ENCODE measurements around the gene DUSP23.

The DUSP23 gene

GRCh38 chr1:159780583-159781582 lies at the start of gene DUSP23:
Gene DUSP23, plus strand, starts transcription at chr1:159780962. Its CDS starts 139 bp downstream, at chr1:159781101.
- DNase-seq, result peak; percentile 97

- no peak for DNase-seq
Observed at GRCh38 chr1:159737238-159737916, 43.4 kb upstream of the DUSP23 start.

- peak; percentile 78 for DNase-seq
Observed at GRCh38 chr1:159743651-159744410, 36.9 kb upstream of the DUSP23 start.

GRCh38 chr1:159746666-159747065 lies 34.1 kb upstream of the DUSP23 start:
- peak; percentile 58 for DNase-seq

- no peak for DNase-seq
Observed at GRCh38 chr1:159748370-159748769, 32.4 kb upstream of the DUSP23 start.

- DNase-seq, result no peak
Observed at GRCh38 chr1:159749630-159750029, 31.1 kb upstream of the DUSP23 start.

GRCh38 chr1:159750621-159751020 lies 30.1 kb upstream of the DUSP23 start:
- peak; percentile 69 for DNase-seq

GRCh38 chr1:159751031-159751430 lies 29.7 kb upstream of the DUSP23 start:
- peak; percentile 21 for DNase-seq

GRCh38 chr1:159752135-159752580 lies 28.6 kb upstream of the DUSP23 start:
- DNase-seq, result no peak

GRCh38 chr1:159753386-159753785 lies 27.4 kb upstream of the DUSP23 start:
- DNase-seq, result no peak

- no peak for DNase-seq
Observed at GRCh38 chr1:159755451-159756007, 25.2 kb upstream of the DUSP23 start.

- DNase-seq, result no peak
Observed at GRCh38 chr1:159756397-159756796, 24.4 kb upstream of the DUSP23 start.

- DNase-seq, result no peak
Observed at GRCh38 chr1:159763686-159764085, 17.1 kb upstream of the DUSP23 start.

GRCh38 chr1:159765806-159766205 lies 15.0 kb upstream of the DUSP23 start:
- no peak for DNase-seq

GRCh38 chr1:159771127-159771895 lies 9.5 kb upstream of the DUSP23 start:
- no peak for DNase-seq

- DNase-seq, result no peak
Observed at GRCh38 chr1:159774465-159774864, 6.3 kb upstream of the DUSP23 start.

- DNase-seq, result peak; percentile 64
Observed at GRCh38 chr1:159775716-159776115, 5.0 kb upstream of the DUSP23 start.

GRCh38 chr1:159778266-159778665 lies 2.5 kb upstream of the DUSP23 start:
- DNase-seq, result no peak

GRCh38 chr1:159779403-159779851 lies 1.3 kb upstream of the DUSP23 start:
- DNase-seq, result no peak

- DNase-seq, result no peak
Observed at GRCh38 chr1:159781992-159782391, 1.2 kb downstream of the DUSP23 start.

GRCh38 chr1:159783724-159784123 lies 3.0 kb downstream of the DUSP23 start:
- DNase-seq, result no peak

GRCh38 chr1:159786465-159786864 lies 5.7 kb downstream of the DUSP23 start:
- peak; percentile 19 for DNase-seq

Measured in hematopoietic multipotent progenitor cell treated with erythropoietin and hydrocortisone succinate and interleukin-3 and kit ligand, for 6 days (in vitro differentiated cells).